Endometrium (tissue), 2 donors: ENCODE results near the gene MAMDC2.

Experiments used
- FAIRE-seq: peaks from 2 replicates; lab custom pipeline; 2012; peaks lifted over from hg19 to GRCh38; lab: Jason Lieb, UNC
- donor health status: control.
- donor health status: control.

Gene MAMDC2

GRCh38 chr9:70260606-70261005, 217.0 kb downstream of the MAMDC2 start:
- FAIRE-seq = no peak

GRCh38 chr9:70261131-70261870, 217.7 kb downstream of the MAMDC2 start:
- FAIRE-seq = no peak

- no peak for FAIRE-seq
These were observed 218.7 kb downstream of the MAMDC2 start for GRCh38 chr9:70262366-70262765.

GRCh38 chr9:70262948-70263347, 219.3 kb downstream of the MAMDC2 start:
- FAIRE-seq = no peak

- no peak for FAIRE-seq
These were observed 219.8 kb downstream of the MAMDC2 start for GRCh38 chr9:70263421-70263820.
